GM19395 (cell line): ENCODE data around the gene CPXM2.

Source experiments
- ATAC-seq: cut with Tn5 transposase; IDR thresholded peaks from one replicate; pipeline ENCODE4 v1.9.1; 2021; ENCODE audit warnings: mild to moderate bottlenecking, moderate library complexity; ENCODE audit not compliant: unreplicated experiment

The CPXM2 gene

GRCh38 chr10:123878666-123879303 is 12.8 kb downstream of the CPXM2 start:
- ATAC-seq: no peak

- no peak for ATAC-seq
Measured at GRCh38 chr10:123870260-123870659, 21.3 kb downstream of the CPXM2 start.

- no peak for ATAC-seq
Measured at GRCh38 chr10:123869020-123869414, 22.6 kb downstream of the CPXM2 start.

DNA sequence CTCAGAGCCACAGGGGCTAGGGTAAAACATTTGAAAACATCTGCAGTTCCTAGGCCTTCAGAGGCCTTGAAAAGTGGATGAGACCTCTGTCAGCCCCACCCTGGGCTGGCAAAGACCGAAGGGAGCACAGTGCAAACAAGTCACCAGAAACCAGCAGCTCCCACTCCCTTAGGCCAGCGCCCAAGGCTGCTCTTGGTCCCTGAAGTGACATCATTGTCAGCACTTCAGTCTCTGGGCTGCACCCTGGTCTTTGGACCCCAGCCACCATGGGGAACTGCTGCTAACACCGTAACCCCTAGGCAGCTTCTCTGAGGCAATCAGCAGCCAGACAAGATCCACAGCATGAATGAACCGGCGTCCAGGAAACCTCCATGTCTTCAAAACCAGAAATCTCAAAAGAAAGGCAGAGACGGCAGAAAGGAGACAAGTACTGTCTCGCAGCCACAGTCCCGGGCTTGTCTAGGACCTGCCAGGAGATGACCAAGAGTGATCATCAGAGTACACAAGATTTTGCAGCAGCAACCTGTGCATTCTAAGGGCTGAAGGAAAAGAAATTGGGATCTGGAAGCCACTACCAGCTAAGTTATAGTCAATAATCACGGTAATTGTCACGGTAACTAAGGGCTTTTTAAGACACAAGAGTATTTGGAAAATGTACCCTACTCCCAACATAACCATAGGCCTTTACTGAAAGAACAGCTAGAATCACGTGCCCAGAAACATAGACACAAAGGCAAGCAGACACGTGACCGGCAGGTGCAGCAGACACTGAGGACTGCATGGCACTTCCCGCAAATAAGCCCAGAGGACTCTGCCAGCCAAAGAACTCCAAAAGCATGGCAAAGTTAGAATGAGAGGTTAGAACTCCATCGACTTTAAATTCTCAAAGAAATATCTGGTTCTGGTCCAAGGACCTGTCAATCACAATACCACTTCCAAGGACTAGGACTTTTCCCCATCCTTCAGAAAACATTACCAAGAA is 23.3 kb downstream of the CPXM2 start:
- no peak for ATAC-seq

DNA sequence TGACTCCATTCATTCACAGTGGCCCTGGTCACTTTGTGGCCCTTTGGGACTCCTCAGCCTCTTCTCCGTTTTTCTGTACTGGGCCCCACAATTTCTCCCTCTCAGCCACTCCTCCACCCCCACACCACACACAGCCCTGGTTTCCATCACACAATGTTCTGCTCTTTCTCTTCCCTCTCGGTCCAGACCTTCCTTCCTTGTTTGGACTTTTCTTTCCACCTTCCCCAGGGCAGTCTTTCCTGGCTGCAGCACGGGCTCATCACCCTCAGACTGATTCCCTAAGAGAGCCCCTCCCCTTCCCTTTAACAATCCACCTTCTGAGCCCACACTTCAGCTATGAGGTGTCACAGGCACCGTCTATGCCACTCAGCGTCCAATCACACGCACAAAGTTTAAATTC is 25.7 kb downstream of the CPXM2 start:
- ATAC-seq: no peak

DNA sequence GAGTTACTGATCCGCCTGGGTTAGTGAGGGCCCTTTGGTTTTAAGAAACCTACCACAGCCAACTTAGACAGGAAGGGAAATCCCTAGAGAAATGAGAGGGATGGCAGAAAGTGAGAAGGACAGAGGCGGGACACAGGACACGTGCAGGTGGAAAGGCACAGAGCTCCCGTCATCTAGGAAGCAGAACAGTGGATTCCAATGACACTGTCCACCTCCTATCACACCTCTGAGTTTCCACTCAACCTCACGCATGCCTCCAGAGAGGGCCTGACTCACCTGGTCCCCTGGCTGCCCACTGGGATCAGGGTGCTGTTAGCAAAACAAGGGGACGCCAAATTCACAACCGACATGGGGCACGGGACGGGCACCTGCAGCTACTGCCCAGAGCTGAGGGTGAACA is 26.3 kb downstream of the CPXM2 start:
- no peak for ATAC-seq

GRCh38 chr10:123864923-123865322 is 26.7 kb downstream of the CPXM2 start:
- no peak for ATAC-seq

DNA sequence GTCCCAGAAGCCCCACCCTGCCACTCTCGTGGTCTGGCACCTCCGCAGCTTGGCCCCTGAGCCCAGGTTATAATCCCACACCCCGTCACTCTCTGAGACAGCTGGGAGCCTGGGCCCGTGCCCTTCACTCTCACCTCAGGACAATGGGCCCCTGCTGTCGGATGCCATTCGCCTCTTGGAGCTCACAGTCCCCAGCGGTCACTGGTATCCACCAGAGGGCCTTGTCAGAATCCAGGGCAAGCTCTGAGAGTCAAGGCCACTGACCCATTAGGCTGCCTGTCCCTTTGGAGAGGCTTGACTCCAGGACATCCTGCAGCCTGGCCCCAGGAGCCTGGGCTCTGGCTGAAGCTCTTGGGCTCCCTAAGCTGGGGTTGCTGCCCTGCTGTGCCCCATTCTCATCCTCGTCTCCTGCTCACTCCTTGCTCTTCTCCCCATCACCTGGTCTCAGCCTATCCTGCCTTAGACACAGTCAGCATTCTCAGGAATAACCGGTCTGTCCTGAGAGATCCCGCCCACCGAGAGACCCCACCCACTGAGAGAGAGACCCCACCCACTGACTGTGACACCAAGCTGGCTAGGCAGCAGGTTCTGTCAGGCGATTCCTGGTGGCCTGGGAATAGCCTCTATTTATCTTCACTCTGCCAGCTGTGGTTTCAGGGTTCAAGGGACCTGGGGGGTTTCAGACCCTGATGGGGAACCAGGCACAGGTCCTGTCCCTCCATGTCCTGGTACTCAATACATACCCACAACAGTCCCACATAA is 27.7 kb downstream of the CPXM2 start:
- no peak for ATAC-seq

- no peak for ATAC-seq
Measured at GRCh38 chr10:123863183-123863575, 28.4 kb downstream of the CPXM2 start.

- no peak for ATAC-seq
Measured at GRCh38 chr10:123862421-123863182, 29.0 kb downstream of the CPXM2 start.

GRCh38 chr10:123860856-123861255 is 30.8 kb downstream of the CPXM2 start:
- ATAC-seq: no peak

- ATAC-seq: no peak
Measured at GRCh38 chr10:123860209-123860608, 31.4 kb downstream of the CPXM2 start.

GRCh38 chr10:123859653-123860050 is 32.0 kb downstream of the CPXM2 start:
- no peak for ATAC-seq

DNA sequence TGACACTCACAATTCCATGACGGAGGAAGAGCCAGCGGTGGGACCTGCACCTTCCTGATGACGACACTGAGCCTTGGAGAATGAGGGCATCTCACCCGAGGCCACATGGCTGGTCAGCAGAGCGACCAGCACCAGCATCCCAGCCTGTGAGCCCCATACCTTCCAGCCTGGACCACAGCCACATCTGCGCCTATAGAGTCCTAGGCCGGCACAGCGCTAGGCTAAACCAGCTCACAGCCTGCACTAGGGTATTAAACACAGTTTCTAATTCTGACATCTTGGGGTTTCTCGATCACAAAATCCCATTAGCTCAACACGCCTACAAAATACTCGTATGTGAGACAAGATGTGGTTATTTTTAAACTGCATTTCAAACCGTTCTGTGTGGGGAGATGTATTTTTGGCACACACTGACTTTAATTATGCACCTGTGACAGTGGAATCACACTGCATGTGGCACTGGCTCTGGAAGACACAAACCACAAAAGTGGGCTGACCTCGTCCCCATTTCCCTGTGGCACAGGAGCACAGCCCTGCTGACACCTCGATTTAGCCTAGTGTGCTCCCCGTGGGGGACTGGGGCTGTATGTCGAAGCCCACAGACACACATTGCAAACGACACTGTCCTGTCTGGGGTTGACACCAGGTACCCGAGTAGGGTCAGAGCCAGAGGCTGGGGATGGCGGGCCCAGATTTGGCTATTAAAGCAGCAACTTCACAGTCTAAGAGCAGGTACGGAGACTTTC is 32.5 kb downstream of the CPXM2 start:
- no peak for ATAC-seq

- ATAC-seq: no peak
Measured at GRCh38 chr10:123858077-123858681, 33.4 kb downstream of the CPXM2 start.

DNA sequence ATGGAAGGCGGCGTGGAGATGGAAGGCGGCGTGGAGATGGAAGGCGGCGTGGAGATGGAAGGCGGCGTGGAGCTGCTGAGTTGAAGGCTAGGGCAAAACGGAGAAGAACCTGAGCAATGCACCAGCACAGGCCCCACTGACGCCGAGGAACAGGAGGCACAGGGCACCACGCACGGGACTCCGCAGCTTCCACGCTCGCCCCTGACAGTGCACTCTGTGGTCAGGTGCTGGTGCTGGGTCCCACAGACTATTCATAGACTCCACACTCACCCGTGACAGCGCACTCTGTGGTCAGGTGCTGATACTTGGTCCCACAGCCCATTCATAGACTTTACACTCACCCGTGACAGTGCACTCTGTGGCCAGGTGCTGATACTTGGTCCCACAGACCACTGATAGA is 34.0 kb downstream of the CPXM2 start:
- no peak for ATAC-seq

DNA sequence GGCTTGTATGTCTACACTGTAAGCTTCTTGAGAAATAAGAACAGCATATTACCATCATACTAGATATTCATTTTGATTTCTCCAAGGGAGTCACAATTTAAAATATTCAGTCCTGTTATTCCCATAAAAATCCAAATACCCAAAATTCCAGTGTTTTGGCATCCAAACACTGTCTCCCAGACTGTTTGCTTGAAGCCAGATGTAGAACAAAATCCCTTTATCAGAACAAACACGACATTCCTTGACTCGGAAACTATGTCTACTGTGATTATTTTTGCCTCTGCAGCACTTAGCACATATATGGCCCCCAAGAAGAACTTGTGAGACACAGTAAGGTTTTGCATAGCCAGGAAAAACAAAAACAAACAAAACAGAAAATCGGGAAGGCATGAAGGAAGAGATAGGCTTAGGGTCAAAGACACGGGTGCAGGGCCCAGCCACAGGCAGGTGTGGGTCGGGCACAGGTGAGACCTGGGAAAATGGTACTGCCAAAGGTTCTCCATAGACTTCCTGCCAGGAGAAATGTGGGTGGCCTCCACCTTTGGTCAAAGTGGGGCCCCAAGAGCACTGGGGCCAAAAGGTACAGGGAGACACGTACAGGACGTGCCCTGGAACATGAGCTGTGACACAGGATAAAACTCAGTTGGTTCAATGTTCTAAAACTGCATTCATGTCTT is 36.5 kb downstream of the CPXM2 start:
- no peak for ATAC-seq

- no peak for ATAC-seq
Measured at GRCh38 chr10:123854498-123854897, 37.1 kb downstream of the CPXM2 start.

DNA sequence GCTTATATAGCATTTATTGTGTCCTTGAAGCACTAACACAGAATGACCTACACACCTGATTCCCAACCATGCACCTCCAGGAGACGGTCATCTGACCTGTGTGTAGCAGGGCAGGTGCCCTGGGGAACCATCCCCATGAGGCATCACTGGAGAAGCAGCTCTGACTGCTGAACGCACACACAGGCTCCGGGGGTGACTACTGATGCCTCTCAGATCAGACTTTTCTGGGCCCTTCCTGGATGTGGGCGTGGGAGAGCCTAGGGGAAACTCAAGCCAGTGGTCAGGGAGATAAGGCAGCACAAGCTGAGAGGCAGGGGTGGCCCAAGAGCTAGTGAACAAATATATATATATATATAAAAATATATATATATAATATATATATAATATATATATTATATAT is 37.6 kb downstream of the CPXM2 start:
- ATAC-seq: no peak
